Neuron (in vitro differentiated cells): ENCODE results near the gene RFX7.

ENCODE experiments used
- H2AFZ ChIP-seq: one replicate; pipeline ENCODE4 v1.6.1; 2013; ENCODE audit warnings: low read depth, mild to moderate bottlenecking, inconsistent platforms, low read length, moderate library complexity
- H3K27me3 ChIP-seq: one replicate; pipeline ENCODE4 v1.6.1; 2013; ENCODE audit warnings: low read length; ENCODE audit not compliant: insufficient read depth
- H3K36me3 ChIP-seq: one replicate; pipeline ENCODE4 v1.6.1; 2013; ENCODE audit warnings: low read length; ENCODE audit not compliant: insufficient read depth
- H3K4me1 ChIP-seq: one replicate; pipeline ENCODE4 v1.6.1; 2013; ENCODE audit warnings: low read length; ENCODE audit not compliant: insufficient read depth
- H3K4me3 ChIP-seq: 2 replicates; pipeline ENCODE4 v1.5.1; 2013; ENCODE audit warnings: mild to moderate bottlenecking, low read length, moderate library complexity
- H3K9me3 ChIP-seq: one replicate; pipeline ENCODE4 v1.6.1; 2013; ENCODE audit warnings: low read length

The RFX7 gene

DNA sequence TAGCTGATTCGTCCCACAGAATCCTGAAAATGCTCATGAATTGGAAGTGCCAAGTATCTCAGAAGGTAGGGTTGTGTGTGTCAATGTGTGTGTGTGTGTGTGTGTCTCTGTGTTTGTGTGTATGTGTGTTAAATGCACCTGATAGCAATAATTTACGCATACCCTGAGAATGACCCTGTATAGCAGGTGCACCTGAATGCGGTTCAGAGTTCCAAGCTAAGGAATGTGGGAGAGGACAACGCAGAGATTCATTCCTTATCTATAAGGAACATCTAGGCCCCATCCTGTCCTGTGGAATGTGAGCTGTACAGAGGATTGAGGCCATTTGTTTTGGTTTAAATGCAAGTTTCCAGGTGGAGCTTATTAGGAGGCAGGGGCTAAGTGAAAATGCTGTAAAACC lies 201.2 kb downstream of the RFX7 start:
- peaks cover 15% of the 10 kb centered on the region for H3K4me1 ChIP-seq
- no peaks in the 10 kb centered on the region for H3K36me3 ChIP-seq
- H2AFZ ChIP-seq = no peak overlapping the region
- no peak overlapping the region for H3K4me3 ChIP-seq
- no peaks in the 10 kb centered on the region for H3K9me3 ChIP-seq
- H3K27me3 ChIP-seq = no peaks in the 10 kb centered on the region

DNA sequence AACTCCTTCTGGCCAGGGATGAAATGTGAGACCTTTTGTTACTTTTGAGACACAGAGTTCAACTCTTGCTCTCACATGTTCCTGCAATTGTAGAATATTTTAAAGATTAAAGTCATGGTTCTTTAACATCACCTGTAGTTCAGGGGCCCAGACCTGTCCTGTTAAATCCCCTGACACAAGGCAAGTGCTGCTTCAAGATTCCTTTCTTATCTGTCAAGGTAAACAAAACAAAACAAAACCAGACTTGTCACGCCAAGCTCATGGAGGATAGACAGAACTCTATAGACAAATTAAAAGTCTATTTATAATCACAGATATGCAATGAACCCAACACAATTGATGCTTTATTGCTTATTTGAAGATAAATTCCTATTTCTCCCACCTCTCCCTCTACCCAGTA lies 201.6 kb downstream of the RFX7 start:
- H3K27me3 ChIP-seq = no peaks in the 10 kb centered on the region
- H3K9me3 ChIP-seq = no peaks in the 10 kb centered on the region
- no peaks in the 10 kb centered on the region for H3K36me3 ChIP-seq
- H3K4me3 ChIP-seq = no peak overlapping the region
- H2AFZ ChIP-seq = no peak overlapping the region
- H3K4me1 ChIP-seq = peaks cover 15% of the 10 kb centered on the region

DNA sequence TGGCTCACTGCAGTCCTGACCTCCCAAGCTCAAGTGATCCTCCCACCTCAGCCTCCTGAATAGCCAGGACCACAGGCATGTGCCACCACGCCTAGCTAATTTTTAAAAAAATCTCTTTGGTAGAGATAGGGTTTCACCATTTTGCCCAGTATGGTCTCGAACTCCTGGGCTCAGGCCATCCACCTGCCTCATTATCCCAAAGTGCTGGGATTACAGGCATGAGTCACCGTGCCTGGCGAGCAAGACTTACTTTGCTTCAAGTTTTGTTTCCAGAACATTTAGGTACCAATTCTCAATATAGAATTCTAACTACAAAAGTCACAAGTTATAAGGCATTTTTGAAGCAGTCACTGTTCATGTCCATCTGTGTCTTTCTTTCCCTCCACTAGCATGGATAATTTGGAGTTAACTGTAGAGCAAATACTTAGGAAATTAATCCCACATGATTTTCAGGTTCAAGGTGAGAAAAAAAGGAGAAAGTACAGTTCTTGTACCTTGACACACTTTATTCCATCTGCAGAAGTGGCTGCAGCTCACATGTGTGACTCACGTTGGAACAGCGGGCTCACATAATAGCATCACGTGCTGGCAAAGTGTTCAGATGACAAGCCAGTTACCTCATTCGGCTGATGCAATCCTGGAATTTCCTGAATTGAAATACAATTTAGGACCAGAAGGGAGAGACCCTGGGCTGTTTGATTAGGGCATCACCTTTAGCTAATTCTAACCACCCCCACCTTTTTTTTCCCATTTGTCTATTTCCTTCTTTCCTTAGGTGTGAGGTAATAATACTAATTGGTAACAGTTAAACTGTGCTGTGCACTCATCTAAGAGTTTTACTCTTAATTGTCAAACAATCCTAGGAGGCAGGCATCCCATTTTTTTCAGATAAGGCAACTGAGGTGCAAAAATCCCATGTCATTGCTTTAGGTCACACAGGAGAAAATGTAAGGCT lies 203.3 kb downstream of the RFX7 start:
- H3K4me1 ChIP-seq = peaks cover 15% of the 10 kb centered on the region
- H3K36me3 ChIP-seq = no peaks in the 10 kb centered on the region
- no peak overlapping the region for H2AFZ ChIP-seq
- H3K9me3 ChIP-seq = no peaks in the 10 kb centered on the region
- no peak overlapping the region for H3K4me3 ChIP-seq
- H3K27me3 ChIP-seq = no peaks in the 10 kb centered on the region

DNA sequence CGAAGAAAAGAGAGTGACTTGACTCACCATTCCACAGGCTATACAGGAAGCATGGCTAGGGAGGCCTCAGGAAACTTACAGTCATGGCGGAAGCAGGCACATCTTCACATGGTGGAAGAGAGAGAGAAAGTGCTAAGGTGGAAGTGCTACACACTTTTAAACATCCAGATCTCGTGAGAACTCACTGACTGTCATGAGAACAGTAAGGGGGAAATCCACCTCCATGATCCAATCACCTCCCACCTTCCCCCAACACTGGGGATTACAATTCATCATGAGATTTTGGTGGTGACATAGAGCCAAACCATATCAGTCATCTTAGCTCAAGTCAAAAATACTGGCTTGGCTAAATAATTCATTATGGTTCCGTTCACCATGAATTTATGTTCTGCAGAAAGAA lies 205.0 kb downstream of the RFX7 start:
- H3K27me3 ChIP-seq = no peaks in the 10 kb centered on the region
- H3K4me3 ChIP-seq = no peak overlapping the region
- H2AFZ ChIP-seq = no peak overlapping the region
- peaks cover 12% of the 10 kb centered on the region for H3K4me1 ChIP-seq
- no peaks in the 10 kb centered on the region for H3K36me3 ChIP-seq
- no peaks in the 10 kb centered on the region for H3K9me3 ChIP-seq

DNA sequence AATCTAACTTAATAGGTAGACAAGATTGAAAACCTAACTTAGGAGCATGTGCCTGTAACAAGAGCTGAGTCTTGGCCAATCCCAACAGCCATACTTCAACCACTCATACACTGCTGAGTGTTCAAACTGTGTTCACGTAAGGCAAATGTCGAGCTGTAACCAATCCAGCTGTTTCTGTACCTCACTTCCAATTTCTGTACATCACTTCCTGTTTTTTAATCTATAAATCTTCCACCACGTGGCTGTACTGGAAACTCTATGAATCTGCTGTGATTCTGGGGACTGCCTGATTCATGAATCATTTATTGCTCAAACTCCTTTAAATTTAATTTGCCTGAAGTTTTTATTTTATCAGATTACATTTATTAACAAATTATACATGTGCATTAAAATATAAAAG lies 205.7 kb downstream of the RFX7 start:
- Histone ChIP-seq H3K4me1 (peaks cover 10% of the 10 kb centered on the region), H3K4me3 (no peak overlapping the region), H3K27me3 (no peaks in the 10 kb centered on the region), H2AFZ (no peak overlapping the region), H3K36me3 (no peaks in the 10 kb centered on the region), H3K9me3 (no peaks in the 10 kb centered on the region)
